Adrenal gland (tissue), 12 donors: ENCODE data around the gene TPPP3. TPM values are rescaled to one million over a fixed set of nuclear protein-coding genes. Genes with fewer than 3 reads are reported as not detected.

ENCODE experiments used
- DNase-seq, 7 donors: peaks; one replicate each; pipeline ENCODE4 v3.0.0-alpha.2; 2019 to 2020
- H3K27ac ChIP-seq, 5 donors: fragments of 200-600 bp; sonication (generic) in 4 of 5; 1 replicate in 3 of 5; 2 replicates in 2 of 5; pipeline versions ENCODE4 v1.5.1 to v1.8.0; 2016 to 2020; ENCODE audit warnings: mild to moderate bottlenecking in 1 of 5
- H3K27me3 ChIP-seq: fragments of 200-600 bp; 2 replicates; pipeline ENCODE4 v1.8.0; 2021
- H3K36me3 ChIP-seq, 2 donors: fragments of 200-600 bp; replicated peaks in 1 of 2; 1 replicate in 1 of 2; 2 replicates in 1 of 2; pipeline versions ENCODE4 v1.5.1 to v1.8.0; 2018 to 2022
- H3K4me1 ChIP-seq, 2 donors: fragments of 200-600 bp; replicated peaks in 1 of 2; 1 replicate in 1 of 2; 2 replicates in 1 of 2; pipeline versions ENCODE4 v1.5.1 to v1.8.0; 2018 to 2021
- H3K4me3 ChIP-seq, 4 donors: fragments of 200-600 bp; sonication (generic) in 3 of 4; one replicate each; pipeline ENCODE4 v1.5.1; 2016 to 2018
- H3K9me3 ChIP-seq, 3 donors: fragments of 200-600 bp; sonication (generic) in 1 of 3; replicated peaks in 1 of 3; 1 replicate in 2 of 3; 2 replicates in 1 of 3; pipeline versions ENCODE4 v1.5.1 to v1.8.0; 2016 to 2021
- CTCF ChIP-seq, 6 experiments: fragments of 450-650 bp in 4 of 6; fragments of 200-600 bp in 2 of 6; sonication (generic) in 1 of 6; IDR thresholded peaks; 1 replicate in 5 of 6; 2 replicates in 1 of 6; pipeline versions ENCODE4 v1.5.1 to v1.8.0; 2016 to 2021; ENCODE audit warnings: antibody characterized with exemption in 6 of 6, mild to moderate bottlenecking in 2 of 6, moderate library complexity in 1 of 6
- POLR2A ChIP-seq, 2 donors: fragments of 450-650 bp; IDR thresholded peaks; one replicate each; pipeline ENCODE4 v1.6.1; 2017; ENCODE audit warnings: antibody characterized with exemption in 2 of 2, mild to moderate bottlenecking in 2 of 2, moderate library complexity in 1 of 2
- WGBS, 4 donors: extraction: QIAGEN DNeasy Blood & Tissue Kit in 2 of 4; methylation state at CpG; one replicate each; pipeline versions ENCODE4 v1.1.5 to v1.1.7; 2013 to 2017; 5-methylcytosine and 5-hydroxymethylcytosine counted together
- intact Hi-C, 2 donors: fragments of 100-400 bp; cut with DNase I; formaldehyde crosslinking; loops; one replicate each; pipeline versions ENCODE4 v1.14.1 to v1.15.0; 2022 to 2023
- polyA plus RNA-seq, 3 donors: library from polyadenylated mRNA; stranded (reverse); fragments of 200-250 nt in 2 of 3; fragments of 350-450 nt in 1 of 3; fragmentation: Illumina TruSeq in 1 of 3; extraction: RNeasy Lipid Tissue Mini Kit (QIAGEN cat#74804) in 1 of 3; gene quantifications; one replicate each; pipeline ENCODE4 v1.2.3, GENCODE V29; 2013 to 2014
- total RNA-seq, 9 donors: library from RNA; depleted of rRNA in 4 of 9; stranded (reverse); fragments of >200 nt in 4 of 9; fragments of 120-200 nt in 1 of 9; fragmentation: NEBNext Ultra II Directional in 1 of 9; extraction: Animal tissue kit (Norgen Biotek cat#: 25700) in 1 of 9; gene quantifications; one replicate each; pipeline versions ENCODE4 v1.1.0 to v1.2.4, GENCODE V29; 2013 to 2023
- donor health status: healthy with polysubstance abuse.
- donor health status: Bipolar disorder and iron deficiency.
- donor health status: DM: yes; HTN: yes; CAD: no.
- donor health status: DM: no; HTN: no; CAD: no.
- donor health status: DM: no; HTN: no; CAD: no.
- donor health status: DM: yes; HTN: yes; CAD: no.

The TPPP3 gene
- total and polyA plus RNA-seq, 12 donors: 1.1 to 22.7 (median 7.5) TPM; not detected in 1

DNA sequence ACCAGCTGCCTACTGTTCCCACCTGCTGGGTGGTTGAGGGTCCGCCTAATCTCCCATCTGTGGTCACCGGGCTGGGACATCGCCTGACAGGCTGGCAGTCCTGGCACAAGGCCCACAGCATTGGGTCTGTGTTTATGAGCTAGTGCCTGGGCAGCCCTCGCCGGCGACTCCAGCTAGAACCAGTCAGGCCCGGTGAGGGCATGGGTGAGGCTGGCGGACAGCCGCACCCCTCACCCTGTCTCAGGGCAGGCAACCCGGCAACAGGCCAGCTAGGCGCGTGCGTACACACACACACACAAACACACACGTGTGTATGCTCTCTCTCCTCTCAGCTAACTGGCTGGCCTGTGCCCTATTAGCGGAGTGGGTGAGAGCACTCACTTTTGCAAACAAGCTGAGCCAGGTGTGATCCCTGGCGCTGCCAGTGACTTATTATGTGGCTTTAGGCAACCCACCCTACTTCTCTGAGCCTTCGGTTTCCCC, 48.0 kb upstream of the TPPP3 start:
- Histone ChIP-seq H3K36me3 (peaks cover 0 to 45% of the 10 kb centered on the region in 2 donors), H3K9me3 (no peaks in the 10 kb centered on the region), H3K27me3 (no peaks in the 10 kb centered on the region), H3K4me3 (no peak overlapping the region), H3K4me1 (peaks cover 40 to 49% of the 10 kb centered on the region in 2 donors), H3K27ac (peak overlapping the region in 1 of 5 donors; percentile 85)
- TF ChIP-seq CTCF (IDR thresholded peaks at IDR 0.05): no peak
- no peak for TF ChIP-seq POLR2A (IDR thresholded peaks at IDR 0.05)
- WGBS, 4 donors: 81 to 100% (median 90%) methylated on average over 2 to 17 of the region's 17 CpGs
- intact Hi-C loops: no loop called here
- peak in 1 of 7 donors; percentile 84 for DNase-seq

DNA sequence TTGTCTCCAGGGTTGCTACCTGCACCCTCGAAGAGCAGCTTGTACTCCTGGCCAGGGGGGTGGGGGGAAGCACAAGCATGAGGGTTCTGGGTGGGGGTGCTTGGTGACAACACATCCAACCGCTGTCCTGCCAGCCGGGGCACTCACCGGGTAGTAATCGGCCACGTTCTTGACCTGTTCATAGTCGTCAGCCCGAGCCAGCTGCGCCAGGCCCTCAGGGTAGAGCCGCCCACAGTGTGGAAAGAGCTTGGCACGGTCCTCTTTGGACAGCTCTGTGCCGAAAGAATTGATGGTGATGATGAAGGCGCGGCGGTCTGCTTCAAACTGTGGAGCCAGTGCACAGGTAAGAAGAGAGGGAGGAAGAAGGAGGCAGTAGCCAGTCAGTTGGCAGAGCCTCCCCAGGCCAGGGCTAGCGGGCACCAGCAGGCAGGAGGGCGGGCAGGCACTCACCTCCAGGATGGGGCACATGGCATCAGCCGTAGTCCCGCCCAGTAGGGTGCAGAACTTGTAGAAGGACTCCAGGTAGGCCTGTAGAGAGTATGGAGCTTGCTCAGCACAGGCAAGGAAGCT, 45.6 kb upstream of the TPPP3 start:
- Histone ChIP-seq H3K4me3 (no peak overlapping the region), H3K9me3 (no peaks in the 10 kb centered on the region), H3K27ac (no peak overlapping the region), H3K27me3 (no peaks in the 10 kb centered on the region), H3K4me1 (peaks cover 16 to 25% of the 10 kb centered on the region in 2 donors), H3K36me3 (peaks cover 0 to 39% of the 10 kb centered on the region in 2 donors)
- TF ChIP-seq POLR2A (IDR thresholded peaks at IDR 0.05) (no peak), CTCF (IDR thresholded peaks at IDR 0.05) (no peak)
- no peak for DNase-seq
- WGBS, 4 donors: 93 to 96% (median 96%) methylated on average over 17 to 19 of the region's 19 CpGs
- intact Hi-C loops: no loop called here

GRCh38 chr16:67438098-67438791, 44.9 kb upstream of the TPPP3 start:
- no peak for DNase-seq
- H3K9me3 ChIP-seq: no peaks in the 10 kb centered on the region
- peaks cover 10 to 18% of the 10 kb centered on the region in 2 donors for H3K4me1 ChIP-seq
- peaks cover 0 to 38% of the 10 kb centered on the region in 2 donors for H3K36me3 ChIP-seq
- H3K27ac ChIP-seq: no peak overlapping the region
- H3K4me3 ChIP-seq: no peak overlapping the region
- intact Hi-C loops: no loop called here
- WGBS, 4 donors: 89 to 96% (median 93%) methylated on average over 15 to 20 of the region's 20 CpGs
- TF ChIP-seq POLR2A (IDR thresholded peaks at IDR 0.05): no peak
- no peak for TF ChIP-seq CTCF (IDR thresholded peaks at IDR 0.05)
- no peaks in the 10 kb centered on the region for H3K27me3 ChIP-seq

DNA sequence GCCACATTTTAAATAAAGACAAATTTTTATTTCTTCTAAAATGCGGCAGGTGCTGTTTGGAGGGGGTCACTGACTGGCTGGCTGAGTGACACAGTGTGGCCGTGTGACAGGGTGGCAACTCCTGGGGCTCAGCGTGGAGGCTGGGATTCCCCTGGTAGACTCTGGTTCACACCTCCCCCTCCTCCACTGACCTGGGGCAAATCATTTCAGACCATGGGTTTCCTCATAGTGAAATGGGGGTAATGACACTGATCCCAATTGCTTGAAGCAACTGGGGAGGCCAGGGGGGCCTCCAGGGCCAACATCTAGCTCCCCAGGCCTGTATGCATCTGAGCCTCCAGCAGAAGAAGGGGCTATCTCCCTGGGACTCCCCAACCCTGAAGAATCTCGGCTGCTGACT, 44.2 kb upstream of the TPPP3 start:
- H3K9me3 ChIP-seq: no peaks in the 10 kb centered on the region
- H3K4me3 ChIP-seq: no peak overlapping the region
- DNase-seq: no peak
- no peak for TF ChIP-seq CTCF (IDR thresholded peaks at IDR 0.05)
- no peak for TF ChIP-seq POLR2A (IDR thresholded peaks at IDR 0.05)
- no peak overlapping the region for H3K27ac ChIP-seq
- intact Hi-C loops: no loop called here
- 78 to 92% (median 85%) methylated on average over 3 to 4 of the region's 4 CpGs for WGBS, 4 donors
- H3K36me3 ChIP-seq: peaks cover 0 to 38% of the 10 kb centered on the region in 2 donors
- H3K4me1 ChIP-seq: peaks cover 3 to 11% of the 10 kb centered on the region in 2 donors
- no peaks in the 10 kb centered on the region for H3K27me3 ChIP-seq
